ENCODE measurements around the gene PANX3. TPM values are rescaled to one million over a fixed set of nuclear protein-coding genes. Genes with fewer than 3 reads are reported as not detected.

Gene PANX3
- polyA plus RNA-seq, 1 donor from 2014 or later = not detected

GRCh38 chr11:124622531-124623451 lies 11.6 kb downstream of the PANX3 start, which contains the start of gene TBRG1:
Gene TBRG1 (plus strand): TSS chr11:124622864. CDS start chr11:124623084, 220 bp downstream.
- Histone ChIP-seq H3F3A (ENCODE audit: insufficient read depth, low read length, poor library complexity, severe bottlenecking) (peaks cover 3% of the 10 kb centered on the region), H3K36me3 (ENCODE audit: insufficient read depth, low read length) (peaks cover 5% of the 10 kb centered on the region), H3K4me2 (ENCODE audit: low read length) (peak within 1 kb of the TSS; percentile 87), H4K20me1 (ENCODE audit: insufficient read depth) (no peaks in the 10 kb centered on the region), H3K27ac (ENCODE audit: low read length) (peak within 1 kb of the TSS; percentile 95), H3K79me2 (replicated peaks; ENCODE audit: insufficient read depth, low read length) (peaks cover 26% of the 10 kb centered on the region), H3K27me3 (ENCODE audit: insufficient read depth, low read depth, low read length) (no peaks in the 10 kb centered on the region), H3K9ac (ENCODE audit: low read length) (peak within 1 kb of the TSS; percentile 93), H2AFZ (ENCODE audit: low read depth, low read length) (peak within 1 kb of the TSS; percentile 69), H3K9me3 (ENCODE audit: low read length) (no peaks in the 10 kb centered on the region), H3K9me2 (ENCODE audit: insufficient read depth, low read length) (no peaks in the 10 kb centered on the region), H3K4me3 (ENCODE audit: low read length) (peak within 1 kb of the TSS; percentile 92)
- TF ChIP-seq MXI1 (conservative IDR thresholded peaks at IDR 0.05; ENCODE audit: poor library complexity, severe bottlenecking) (peak; percentile 85), TAF1 (IDR thresholded peaks at IDR 0.05; ENCODE audit: low read depth) (peak; percentile 95), SMC3 (conservative IDR thresholded peaks at IDR 0.05; ENCODE audit: poor library complexity) (peak; percentile 71), EP300 (conservative IDR thresholded peaks at IDR 0.05; ENCODE audit: poor library complexity, severe bottlenecking) (peak; percentile 67), POLR2AphosphoS5 (IDR thresholded peaks at IDR 0.05) (peak; percentile 99), EZH2 (IDR thresholded peaks at IDR 0.05; ENCODE audit: borderline replicate concordance, insufficient read depth, low read length, poor library complexity, severe bottlenecking) (no peak), RAD21 (conservative IDR thresholded peaks at IDR 0.05) (peak; percentile 67)
- TF ChIP-seq, protein P1, sequence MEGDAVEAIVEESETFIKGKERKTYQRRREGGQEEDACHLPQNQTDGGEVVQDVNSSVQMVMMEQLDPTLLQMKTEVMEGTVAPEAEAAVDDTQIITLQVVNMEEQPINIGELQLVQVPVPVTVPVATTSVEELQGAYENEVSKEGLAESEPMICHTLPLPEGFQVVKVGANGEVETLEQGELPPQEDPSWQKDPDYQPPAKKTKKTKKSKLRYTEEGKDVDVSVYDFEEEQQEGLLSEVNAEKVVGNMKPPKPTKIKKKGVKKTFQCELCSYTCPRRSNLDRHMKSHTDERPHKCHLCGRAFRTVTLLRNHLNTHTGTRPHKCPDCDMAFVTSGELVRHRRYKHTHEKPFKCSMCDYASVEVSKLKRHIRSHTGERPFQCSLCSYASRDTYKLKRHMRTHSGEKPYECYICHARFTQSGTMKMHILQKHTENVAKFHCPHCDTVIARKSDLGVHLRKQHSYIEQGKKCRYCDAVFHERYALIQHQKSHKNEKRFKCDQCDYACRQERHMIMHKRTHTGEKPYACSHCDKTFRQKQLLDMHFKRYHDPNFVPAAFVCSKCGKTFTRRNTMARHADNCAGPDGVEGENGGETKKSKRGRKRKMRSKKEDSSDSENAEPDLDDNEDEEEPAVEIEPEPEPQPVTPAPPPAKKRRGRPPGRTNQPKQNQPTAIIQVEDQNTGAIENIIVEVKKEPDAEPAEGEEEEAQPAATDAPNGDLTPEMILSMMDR (IDR thresholded peaks at IDR 0.05; ENCODE audit: poor library complexity, severe bottlenecking) = no peak
- TF ChIP-seq, protein P2, sequence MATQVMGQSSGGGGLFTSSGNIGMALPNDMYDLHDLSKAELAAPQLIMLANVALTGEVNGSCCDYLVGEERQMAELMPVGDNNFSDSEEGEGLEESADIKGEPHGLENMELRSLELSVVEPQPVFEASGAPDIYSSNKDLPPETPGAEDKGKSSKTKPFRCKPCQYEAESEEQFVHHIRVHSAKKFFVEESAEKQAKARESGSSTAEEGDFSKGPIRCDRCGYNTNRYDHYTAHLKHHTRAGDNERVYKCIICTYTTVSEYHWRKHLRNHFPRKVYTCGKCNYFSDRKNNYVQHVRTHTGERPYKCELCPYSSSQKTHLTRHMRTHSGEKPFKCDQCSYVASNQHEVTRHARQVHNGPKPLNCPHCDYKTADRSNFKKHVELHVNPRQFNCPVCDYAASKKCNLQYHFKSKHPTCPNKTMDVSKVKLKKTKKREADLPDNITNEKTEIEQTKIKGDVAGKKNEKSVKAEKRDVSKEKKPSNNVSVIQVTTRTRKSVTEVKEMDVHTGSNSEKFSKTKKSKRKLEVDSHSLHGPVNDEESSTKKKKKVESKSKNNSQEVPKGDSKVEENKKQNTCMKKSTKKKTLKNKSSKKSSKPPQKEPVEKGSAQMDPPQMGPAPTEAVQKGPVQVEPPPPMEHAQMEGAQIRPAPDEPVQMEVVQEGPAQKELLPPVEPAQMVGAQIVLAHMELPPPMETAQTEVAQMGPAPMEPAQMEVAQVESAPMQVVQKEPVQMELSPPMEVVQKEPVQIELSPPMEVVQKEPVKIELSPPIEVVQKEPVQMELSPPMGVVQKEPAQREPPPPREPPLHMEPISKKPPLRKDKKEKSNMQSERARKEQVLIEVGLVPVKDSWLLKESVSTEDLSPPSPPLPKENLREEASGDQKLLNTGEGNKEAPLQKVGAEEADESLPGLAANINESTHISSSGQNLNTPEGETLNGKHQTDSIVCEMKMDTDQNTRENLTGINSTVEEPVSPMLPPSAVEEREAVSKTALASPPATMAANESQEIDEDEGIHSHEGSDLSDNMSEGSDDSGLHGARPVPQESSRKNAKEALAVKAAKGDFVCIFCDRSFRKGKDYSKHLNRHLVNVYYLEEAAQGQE (IDR thresholded peaks at IDR 0.05; ENCODE audit: borderline replicate concordance) = peak; percentile 86

- Histone ChIP-seq H3K9me3 (ENCODE audit: low read length) (no peaks in the 10 kb centered on the region), H3K9me2 (ENCODE audit: insufficient read depth, low read length) (no peaks in the 10 kb centered on the region), H3K36me3 (ENCODE audit: insufficient read depth, low read length) (peaks cover 5% of the 10 kb centered on the region), H2AFZ (ENCODE audit: low read depth, low read length) (no peak overlapping the region), H3K4me3 (ENCODE audit: low read length) (peak overlapping the region; percentile 92), H3K9ac (ENCODE audit: low read length) (peak overlapping the region; percentile 93), H4K20me1 (ENCODE audit: insufficient read depth) (no peaks in the 10 kb centered on the region), H3K4me2 (ENCODE audit: low read length) (peak overlapping the region; percentile 86), H3K27ac (ENCODE audit: low read length) (no peak overlapping the region), H3K79me2 (replicated peaks; ENCODE audit: insufficient read depth, low read length) (peaks cover 26% of the 10 kb centered on the region), H3K27me3 (ENCODE audit: insufficient read depth, low read depth, low read length) (no peaks in the 10 kb centered on the region), H3F3A (ENCODE audit: insufficient read depth, low read length, poor library complexity, severe bottlenecking) (peaks cover 3% of the 10 kb centered on the region)
- TF ChIP-seq, protein P2 (IDR thresholded peaks at IDR 0.05; ENCODE audit: borderline replicate concordance) = no peak
- TF ChIP-seq, protein P1 (IDR thresholded peaks at IDR 0.05; ENCODE audit: poor library complexity, severe bottlenecking) = no peak
- TF ChIP-seq MXI1 (conservative IDR thresholded peaks at IDR 0.05; ENCODE audit: poor library complexity, severe bottlenecking) (no peak), EP300 (conservative IDR thresholded peaks at IDR 0.05; ENCODE audit: poor library complexity, severe bottlenecking) (no peak), TAF1 (IDR thresholded peaks at IDR 0.05; ENCODE audit: low read depth) (no peak), POLR2AphosphoS5 (IDR thresholded peaks at IDR 0.05) (no peak), EZH2 (IDR thresholded peaks at IDR 0.05; ENCODE audit: borderline replicate concordance, insufficient read depth, low read length, poor library complexity, severe bottlenecking) (no peak), SMC3 (conservative IDR thresholded peaks at IDR 0.05; ENCODE audit: poor library complexity) (no peak), RAD21 (conservative IDR thresholded peaks at IDR 0.05) (no peak)
Measured at GRCh38 chr11:124623861-124624525, 12.8 kb downstream of the PANX3 start.

Data from neural cell (in vitro differentiated cells).